RWPE2 (cell line): ENCODE measurements around the gene ZNF613.
A peak's percentile ranks its signal among the peaks of the same experiment; 100 is the strongest.

ENCODE experiments used
- ATAC-seq: fragments of 200-7000 bp; cut with Tn5 transposase; 3 replicates; pipeline ENCODE4 v1.9.1; 2021; ENCODE audit warnings: low read depth
- DNase-seq: peaks from one replicate; pipeline ENCODE4 v3.0.0-alpha.2; 2020; ENCODE audit warnings: low spot score
- H3K27ac ChIP-seq: fragments of 450-650 bp; 2 replicates; pipeline ENCODE4 v1.5.1; 2017; ENCODE audit warnings: mild to moderate bottlenecking; ENCODE audit not compliant: poor library complexity, severe bottlenecking
- H3K27me3 ChIP-seq: fragments of 250-450 bp; sonication (Bioruptor Pico); 2 replicates; pipeline ENCODE4 v1.5.1; 2021; ENCODE audit warnings: mild to moderate bottlenecking, moderate library complexity; ENCODE audit not compliant: insufficient read depth, poor library complexity, severe bottlenecking
- H3K36me3 ChIP-seq: fragments of 250-450 bp; sonication (Bioruptor Pico); 2 replicates; pipeline ENCODE4 v1.5.1; 2020; ENCODE audit warnings: low read depth, mild to moderate bottlenecking, moderate library complexity
- H3K4me1 ChIP-seq: fragments of 250-450 bp; sonication (Bioruptor Pico); 2 replicates; pipeline ENCODE4 v1.5.1; 2021; ENCODE audit warnings: mild to moderate bottlenecking, moderate library complexity; ENCODE audit not compliant: insufficient read depth, poor library complexity, severe bottlenecking
- H3K4me3 ChIP-seq: fragments of 250-450 bp; sonication (Bioruptor Pico); 2 replicates; pipeline ENCODE4 v1.5.1; 2021; ENCODE audit warnings: mild to moderate bottlenecking, moderate library complexity; ENCODE audit not compliant: severe bottlenecking
- H3K9me3 ChIP-seq: fragments of 250-450 bp; sonication (Bioruptor Pico); 2 replicates; pipeline ENCODE4 v1.5.1; 2021; ENCODE audit warnings: mild to moderate bottlenecking, moderate library complexity; ENCODE audit not compliant: severe bottlenecking
- CTCF ChIP-seq: fragments of 450-650 bp; IDR thresholded peaks from one replicate; pipeline ENCODE4 v1.5.1; 2017; ENCODE audit warnings: mild to moderate bottlenecking, moderate library complexity; ENCODE audit not compliant: poor library complexity, severe bottlenecking

Gene ZNF613

GRCh38 chr19:51983361-51983760, 56.1 kb downstream of the ZNF613 start:
- H3K9me3 ChIP-seq = peaks cover 9% of the 10 kb centered on the region

GRCh38 chr19:51986309-51987291, 59.3 kb downstream of the ZNF613 start, which contains the start of gene ZNF350:
ZNF350 (minus strand) TSS chr19:51986840; CDS start chr19:51974360, 12,480 bp downstream.
- Histone ChIP-seq H3K4me1 (no peaks in the 10 kb centered on the region), H3K9me3 (peaks cover 13% of the 10 kb centered on the region), H3K4me3 (peak within 1 kb of the TSS; percentile 68), H3K27ac (no peak within 1 kb of the TSS), H3K27me3 (no peaks in the 10 kb centered on the region), H3K36me3 (peaks cover 1% of the 10 kb centered on the region; the same call in 1 of the 2 replicates)
- TF ChIP-seq CTCF = no peak
- ATAC-seq (peak; percentile 97), DNase-seq (peak; percentile 87)

More at GRCh38 chr19:51983361-51983760, 56.1 kb downstream of the ZNF613 start:
- Histone ChIP-seq H3K36me3 (peaks cover 5% of the 10 kb centered on the region; the same call in 1 of the 2 replicates), H3K27ac (no peak overlapping the region), H3K4me3 (no peak overlapping the region), H3K27me3 (no peaks in the 10 kb centered on the region), H3K4me1 (no peaks in the 10 kb centered on the region)
- no peak for ATAC-seq
- no peak for TF ChIP-seq CTCF
- DNase-seq = no peak

- Histone ChIP-seq H3K27ac (no peak overlapping the region), H3K9me3 (peaks cover 41% of the 10 kb centered on the region), H3K4me3 (no peak overlapping the region), H3K36me3 (peaks cover 34% of the 10 kb centered on the region), H3K27me3 (no peaks in the 10 kb centered on the region), H3K4me1 (no peaks in the 10 kb centered on the region)
- ATAC-seq (no peak), DNase-seq (no peak)
- TF ChIP-seq CTCF = no peak
Observed at GRCh38 chr19:51993422-51993821, 66.2 kb downstream of the ZNF613 start.

GRCh38 chr19:51994048-51994644, 66.9 kb downstream of the ZNF613 start:
- H3K4me3 ChIP-seq = no peak overlapping the region
- DNase-seq = no peak
- H3K9me3 ChIP-seq = peaks cover 40% of the 10 kb centered on the region
- TF ChIP-seq CTCF = no peak
- no peak for ATAC-seq
- no peaks in the 10 kb centered on the region for H3K4me1 ChIP-seq
- peaks cover 39% of the 10 kb centered on the region for H3K36me3 ChIP-seq
- H3K27me3 ChIP-seq = no peaks in the 10 kb centered on the region
- no peak overlapping the region for H3K27ac ChIP-seq
